Lower leg skin (tissue), 3 donors: Measurements from ENCODE around the gene MYCN.

ENCODE experiments used
- POLR2A ChIP-seq, 2 donors: fragments of 450-650 bp; IDR thresholded peaks; one replicate each; pipeline ENCODE4 v1.6.1; 2016 to 2017; ENCODE audit warnings: antibody characterized with exemption in 2 of 2, mild to moderate bottlenecking in 1 of 2, moderate library complexity in 1 of 2
- TF ChIP-seq, protein P1 (sequence below), 3 donors: fragments of 450-650 bp; IDR thresholded peaks; one replicate each; pipeline ENCODE4 v1.5.1; 2016; ENCODE audit warnings: antibody characterized with exemption in 3 of 3, mild to moderate bottlenecking in 3 of 3, moderate library complexity in 2 of 3

GRCh38 chr2:15990151-15991101 lies 50.1 kb downstream of the MYCN start:
- TF ChIP-seq, protein P1, sequence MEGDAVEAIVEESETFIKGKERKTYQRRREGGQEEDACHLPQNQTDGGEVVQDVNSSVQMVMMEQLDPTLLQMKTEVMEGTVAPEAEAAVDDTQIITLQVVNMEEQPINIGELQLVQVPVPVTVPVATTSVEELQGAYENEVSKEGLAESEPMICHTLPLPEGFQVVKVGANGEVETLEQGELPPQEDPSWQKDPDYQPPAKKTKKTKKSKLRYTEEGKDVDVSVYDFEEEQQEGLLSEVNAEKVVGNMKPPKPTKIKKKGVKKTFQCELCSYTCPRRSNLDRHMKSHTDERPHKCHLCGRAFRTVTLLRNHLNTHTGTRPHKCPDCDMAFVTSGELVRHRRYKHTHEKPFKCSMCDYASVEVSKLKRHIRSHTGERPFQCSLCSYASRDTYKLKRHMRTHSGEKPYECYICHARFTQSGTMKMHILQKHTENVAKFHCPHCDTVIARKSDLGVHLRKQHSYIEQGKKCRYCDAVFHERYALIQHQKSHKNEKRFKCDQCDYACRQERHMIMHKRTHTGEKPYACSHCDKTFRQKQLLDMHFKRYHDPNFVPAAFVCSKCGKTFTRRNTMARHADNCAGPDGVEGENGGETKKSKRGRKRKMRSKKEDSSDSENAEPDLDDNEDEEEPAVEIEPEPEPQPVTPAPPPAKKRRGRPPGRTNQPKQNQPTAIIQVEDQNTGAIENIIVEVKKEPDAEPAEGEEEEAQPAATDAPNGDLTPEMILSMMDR (IDR thresholded peaks at IDR 0.05): no peak
- no peak for TF ChIP-seq POLR2A (IDR thresholded peaks at IDR 0.05)
